Eye (tissue), 1 donor: Measurements from ENCODE around the gene ZNF587.
"Not testable (repeated sequence)": the region's sequence is repeated elsewhere in the genome, so short reads cannot be mapped to it uniquely, and the experiment has no call there.

Experiments used
- DNase-seq: peaks from one replicate; pipeline ENCODE4 v3.0.0-alpha.2; 2015

Gene ZNF587

GRCh38 chr19:57849666-57850473, at the start of gene ZNF587:
Gene ZNF587, plus strand, starts transcription at chr19:57849859. Its CDS starts 180 bp downstream, at chr19:57850039.
- peak; percentile 94 for DNase-seq

- DNase-seq, result no peak
These were observed 49.0 kb upstream of the ZNF587 start for GRCh38 chr19:57800696-57801095.

- no peak for DNase-seq
These were observed 47.4 kb upstream of the ZNF587 start for GRCh38 chr19:57802269-57802668.

GRCh38 chr19:57803265-57803593, 46.4 kb upstream of the ZNF587 start:
- DNase-seq, result no peak

GRCh38 chr19:57803594-57804325, 45.9 kb upstream of the ZNF587 start:
- DNase-seq, result peak; percentile 85

- no peak for DNase-seq
These were observed 42.1 kb upstream of the ZNF587 start for GRCh38 chr19:57807541-57807940.

GRCh38 chr19:57810410-57811295, 39.0 kb upstream of the ZNF587 start:
- DNase-seq, result not testable (repeated sequence)

- DNase-seq, result no peak
These were observed 37.4 kb upstream of the ZNF587 start for GRCh38 chr19:57812226-57812625.

GRCh38 chr19:57812975-57813820, 36.5 kb upstream of the ZNF587 start:
- DNase-seq, result not testable (repeated sequence)

- DNase-seq, result no peak
These were observed 35.6 kb upstream of the ZNF587 start for GRCh38 chr19:57813919-57814504.

GRCh38 chr19:57814505-57815246, 35.0 kb upstream of the ZNF587 start, which contains the start of gene ZNF552:
Gene ZNF552, minus strand, starts transcription at chr19:57814913. Its CDS starts 170 bp downstream, at chr19:57814743.
- peak; percentile 97 for DNase-seq

GRCh38 chr19:57815247-57816075, 34.2 kb upstream of the ZNF587 start:
- DNase-seq, result no peak

- DNase-seq, result no peak
These were observed 33.0 kb upstream of the ZNF587 start for GRCh38 chr19:57816652-57817051.

- no peak for DNase-seq
These were observed 31.7 kb upstream of the ZNF587 start for GRCh38 chr19:57817976-57818375.

- DNase-seq, result no peak
These were observed 31.3 kb upstream of the ZNF587 start for GRCh38 chr19:57818378-57818777.

- peak; percentile 95 for DNase-seq
These were observed 30.0 kb upstream of the ZNF587 start for GRCh38 chr19:57819475-57820148.

GRCh38 chr19:57820599-57820998, 29.1 kb upstream of the ZNF587 start:
- no peak for DNase-seq

- DNase-seq, result not testable (repeated sequence)
These were observed 28.6 kb upstream of the ZNF587 start for GRCh38 chr19:57821095-57821494.

- not testable (repeated sequence) for DNase-seq
These were observed 28.2 kb upstream of the ZNF587 start for GRCh38 chr19:57821501-57821900.
